ENCODE measurements around the gene PODXL.

The PODXL gene

GRCh38 chr7:131538813-131539179, 17.6 kb downstream of the PODXL start:
- H3K27me3 ChIP-seq (replicated peaks; ENCODE audit: insufficient read depth, low read length) = no peaks in the 10 kb centered on the region
- no peaks in the 10 kb centered on the region for H4K20me1 ChIP-seq (ENCODE audit: insufficient read depth, low read length)
- no peak overlapping the region for H3K9ac ChIP-seq (ENCODE audit: low read length)
- TF ChIP-seq, protein P1, sequence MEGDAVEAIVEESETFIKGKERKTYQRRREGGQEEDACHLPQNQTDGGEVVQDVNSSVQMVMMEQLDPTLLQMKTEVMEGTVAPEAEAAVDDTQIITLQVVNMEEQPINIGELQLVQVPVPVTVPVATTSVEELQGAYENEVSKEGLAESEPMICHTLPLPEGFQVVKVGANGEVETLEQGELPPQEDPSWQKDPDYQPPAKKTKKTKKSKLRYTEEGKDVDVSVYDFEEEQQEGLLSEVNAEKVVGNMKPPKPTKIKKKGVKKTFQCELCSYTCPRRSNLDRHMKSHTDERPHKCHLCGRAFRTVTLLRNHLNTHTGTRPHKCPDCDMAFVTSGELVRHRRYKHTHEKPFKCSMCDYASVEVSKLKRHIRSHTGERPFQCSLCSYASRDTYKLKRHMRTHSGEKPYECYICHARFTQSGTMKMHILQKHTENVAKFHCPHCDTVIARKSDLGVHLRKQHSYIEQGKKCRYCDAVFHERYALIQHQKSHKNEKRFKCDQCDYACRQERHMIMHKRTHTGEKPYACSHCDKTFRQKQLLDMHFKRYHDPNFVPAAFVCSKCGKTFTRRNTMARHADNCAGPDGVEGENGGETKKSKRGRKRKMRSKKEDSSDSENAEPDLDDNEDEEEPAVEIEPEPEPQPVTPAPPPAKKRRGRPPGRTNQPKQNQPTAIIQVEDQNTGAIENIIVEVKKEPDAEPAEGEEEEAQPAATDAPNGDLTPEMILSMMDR (IDR thresholded peaks at IDR 0.05; ENCODE audit: low read length) = no peak
- TF ChIP-seq EZH2 (optimal IDR thresholded peaks at IDR 0.05; ENCODE audit: low read depth, low read length) (no peak), EZH2phosphoT487 (IDR thresholded peaks at IDR 0.05; ENCODE audit: low read length) (no peak)
- H3K36me3 ChIP-seq (replicated peaks; ENCODE audit: insufficient read depth, low read length) = no peaks in the 10 kb centered on the region
- no peak for DNase-seq
- H3K9me2 ChIP-seq (replicated peaks; ENCODE audit: insufficient read depth, low read length) = no peaks in the 10 kb centered on the region
- H3K79me2 ChIP-seq (ENCODE audit: low read length) = no peaks in the 10 kb centered on the region
- no peak overlapping the region for H3K4me2 ChIP-seq (ENCODE audit: low read depth, low read length)
- no peaks in the 10 kb centered on the region for H3F3A ChIP-seq (ENCODE audit: insufficient read depth, low read length)
- no peak overlapping the region for H2AFZ ChIP-seq (ENCODE audit: low read length)
- H3K4me3 ChIP-seq (ENCODE audit: low read length) = no peak overlapping the region
- no peaks in the 10 kb centered on the region for H3K4me1 ChIP-seq (ENCODE audit: low read length)
- H3K9me3 ChIP-seq (replicated peaks; ENCODE audit: insufficient read depth, low read length) = no peaks in the 10 kb centered on the region
- no peak overlapping the region for H3K27ac ChIP-seq (ENCODE audit: low read length)

DNA sequence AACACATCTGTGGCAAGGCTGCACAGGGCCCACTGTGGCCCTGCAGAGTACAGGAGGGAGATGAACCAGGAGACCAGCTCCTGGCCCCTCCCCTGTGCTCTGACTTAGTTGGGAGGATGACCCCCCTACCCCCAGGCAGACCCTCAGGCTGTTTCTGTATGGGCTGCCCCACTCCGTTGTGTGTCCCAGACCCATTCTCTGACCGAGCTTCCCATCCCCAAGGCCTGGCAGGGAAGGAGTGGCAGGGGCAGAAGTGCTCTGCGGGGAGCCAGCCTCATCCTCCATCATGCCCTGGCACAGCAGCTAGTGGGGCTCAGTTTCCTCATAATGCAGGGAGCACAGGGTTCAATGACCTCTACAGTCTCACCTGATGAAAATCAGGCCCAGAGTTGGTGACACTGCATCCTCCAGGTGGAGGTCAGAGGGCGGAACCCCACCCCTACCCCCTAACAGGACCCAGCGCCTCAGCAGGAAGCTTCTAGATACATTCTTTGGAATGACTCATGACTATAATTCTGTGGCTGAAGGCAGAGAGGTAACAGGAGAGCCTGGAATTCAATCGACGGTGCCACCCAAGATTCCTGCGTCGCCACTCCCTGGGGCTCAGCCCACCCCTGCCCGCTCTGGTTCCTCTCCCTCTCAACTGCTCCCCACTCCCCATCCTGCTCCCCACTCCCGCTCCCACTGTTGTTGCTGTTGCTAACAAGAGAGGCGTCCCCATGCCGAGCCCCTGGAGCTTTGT, 18.2 kb downstream of the PODXL start:
- Histone ChIP-seq H4K20me1 (ENCODE audit: insufficient read depth, low read length) (no peaks in the 10 kb centered on the region), H2AFZ (ENCODE audit: low read length) (no peak overlapping the region), H3K27ac (ENCODE audit: low read length) (no peak overlapping the region), H3F3A (ENCODE audit: insufficient read depth, low read length) (no peaks in the 10 kb centered on the region), H3K4me3 (ENCODE audit: low read length) (no peak overlapping the region), H3K27me3 (replicated peaks; ENCODE audit: insufficient read depth, low read length) (no peaks in the 10 kb centered on the region), H3K36me3 (replicated peaks; ENCODE audit: insufficient read depth, low read length) (no peaks in the 10 kb centered on the region), H3K9me2 (replicated peaks; ENCODE audit: insufficient read depth, low read length) (no peaks in the 10 kb centered on the region), H3K79me2 (ENCODE audit: low read length) (no peaks in the 10 kb centered on the region), H3K9ac (ENCODE audit: low read length) (no peak overlapping the region), H3K4me1 (ENCODE audit: low read length) (no peaks in the 10 kb centered on the region), H3K9me3 (replicated peaks; ENCODE audit: insufficient read depth, low read length) (no peaks in the 10 kb centered on the region), H3K4me2 (ENCODE audit: low read depth, low read length) (no peak overlapping the region)
- DNase-seq = no peak
- TF ChIP-seq EZH2 (optimal IDR thresholded peaks at IDR 0.05; ENCODE audit: low read depth, low read length) = no peak
- no peak for TF ChIP-seq EZH2phosphoT487 (IDR thresholded peaks at IDR 0.05; ENCODE audit: low read length)
- TF ChIP-seq, protein P1 (IDR thresholded peaks at IDR 0.05; ENCODE audit: low read length) = no peak

GRCh38 chr7:131537571-131537978, 18.9 kb downstream of the PODXL start:
- Histone ChIP-seq H3K4me3 (ENCODE audit: low read length) (no peak overlapping the region), H2AFZ (ENCODE audit: low read length) (no peak overlapping the region), H3K4me1 (ENCODE audit: low read length) (no peaks in the 10 kb centered on the region), H3K4me2 (ENCODE audit: low read depth, low read length) (no peak overlapping the region), H3K9ac (ENCODE audit: low read length) (no peak overlapping the region), H3K9me3 (replicated peaks; ENCODE audit: insufficient read depth, low read length) (no peaks in the 10 kb centered on the region), H3K36me3 (replicated peaks; ENCODE audit: insufficient read depth, low read length) (no peaks in the 10 kb centered on the region), H3K27me3 (replicated peaks; ENCODE audit: insufficient read depth, low read length) (no peaks in the 10 kb centered on the region), H3K27ac (ENCODE audit: low read length) (no peak overlapping the region), H3K9me2 (replicated peaks; ENCODE audit: insufficient read depth, low read length) (no peaks in the 10 kb centered on the region), H3F3A (ENCODE audit: insufficient read depth, low read length) (no peaks in the 10 kb centered on the region), H3K79me2 (ENCODE audit: low read length) (no peaks in the 10 kb centered on the region), H4K20me1 (ENCODE audit: insufficient read depth, low read length) (no peaks in the 10 kb centered on the region)
- TF ChIP-seq, protein P1 (IDR thresholded peaks at IDR 0.05; ENCODE audit: low read length) = no peak
- no peak for TF ChIP-seq EZH2 (optimal IDR thresholded peaks at IDR 0.05; ENCODE audit: low read depth, low read length)
- no peak for TF ChIP-seq EZH2phosphoT487 (IDR thresholded peaks at IDR 0.05; ENCODE audit: low read length)
- no peak for DNase-seq

Measured in MM.1S (cell line).